Neural progenitor cell (in vitro differentiated cells): Measurements from ENCODE around the gene KRTAP4-12. TPM values are rescaled to one million over a fixed set of nuclear protein-coding genes. Genes with fewer than 3 reads are reported as not detected.

Source experiments
- DNase-seq: peaks from one replicate; pipeline ENCODE4 v3.0.0-alpha.2; 2016; ENCODE audit warnings: low spot score
- H2AFZ ChIP-seq: fragments of 200-600 bp; sonication (generic); replicated peaks from 2 replicates; pipeline ENCODE4 v1.6.1; 2016; ENCODE audit warnings: antibody characterized with exemption
- H3F3A ChIP-seq: fragments of 200-600 bp; sonication (generic); 2 replicates; pipeline ENCODE4 v1.6.1; 2016; ENCODE audit warnings: antibody characterized with exemption, low read depth
- H3K27ac ChIP-seq: fragments of 200-600 bp; sonication (generic); 2 replicates; pipeline ENCODE4 v1.5.1; 2016; ENCODE audit warnings: mild to moderate bottlenecking
- H3K27me3 ChIP-seq: fragments of 200-600 bp; sonication (generic); 2 replicates; pipeline ENCODE4 v1.6.1; 2016; ENCODE audit warnings: mild to moderate bottlenecking, moderate library complexity
- H3K36me3 ChIP-seq: fragments of 200-600 bp; sonication (generic); 2 replicates; pipeline ENCODE4 v1.5.1; 2016
- H3K4me1 ChIP-seq: fragments of 200-600 bp; sonication (generic); 2 replicates; pipeline ENCODE4 v1.6.1; 2016; ENCODE audit warnings: mixed run types
- H3K4me2 ChIP-seq: fragments of 200-600 bp; sonication (generic); 2 replicates; pipeline ENCODE4 v1.6.1; 2016
- H3K4me3 ChIP-seq: fragments of 200-600 bp; sonication (generic); 2 replicates; pipeline ENCODE4 v1.5.1; 2016
- H3K79me2 ChIP-seq: fragments of 200-600 bp; sonication (generic); 2 replicates; pipeline ENCODE4 v1.6.1; 2016; ENCODE audit warnings: low read depth
- H3K9ac ChIP-seq: fragments of 200-600 bp; sonication (generic); 2 replicates; pipeline ENCODE4 v1.6.1; 2016
- H3K9me3 ChIP-seq: fragments of 200-600 bp; sonication (generic); 2 replicates; pipeline ENCODE4 v1.5.1; 2016; ENCODE audit warnings: low read depth
- H4K20me1 ChIP-seq: fragments of 200-600 bp; sonication (generic); 2 replicates; pipeline ENCODE4 v1.6.1; 2016; ENCODE audit warnings: low read depth
- H3K27ac Mint-ChIP-seq: 3 replicates; pipeline ENCODE4 v1.8.0; 2021; ENCODE audit warnings: mixed read lengths
- H3K27me3 Mint-ChIP-seq: 2 replicates; pipeline ENCODE4 v1.8.0; 2022; ENCODE audit warnings: low read depth, mild to moderate bottlenecking, inconsistent platforms, moderate library complexity, mixed read lengths; ENCODE audit not compliant: insufficient read depth
- H3K36me3 Mint-ChIP-seq: 3 replicates; pipeline ENCODE4 v1.8.0; 2021; ENCODE audit warnings: mixed read lengths
- H3K4me1 Mint-ChIP-seq: 3 replicates; pipeline ENCODE4 v1.8.0; 2021; ENCODE audit warnings: mixed read lengths
- H3K4me3 Mint-ChIP-seq: 3 replicates; pipeline ENCODE4 v1.8.0; 2021; ENCODE audit warnings: mild to moderate bottlenecking, moderate library complexity, mixed read lengths
- H3K9me3 Mint-ChIP-seq: 3 replicates; pipeline ENCODE4 v1.8.0; 2020; ENCODE audit warnings: mixed read lengths
- CTCF ChIP-seq: fragments of 200-600 bp; sonication (generic); IDR thresholded peaks from 2 replicates; pipeline ENCODE4 v1.5.1; 2017; ENCODE audit warnings: antibody characterized with exemption, mild to moderate bottlenecking
- EZH2 ChIP-seq: fragments of 200-600 bp; sonication (generic); IDR thresholded peaks from 2 replicates; pipeline ENCODE4 v1.6.1; 2017; ENCODE audit warnings: antibody characterized with exemption, mild to moderate bottlenecking, moderate library complexity
- EZH2phosphoT487 ChIP-seq: fragments of 200-600 bp; sonication (generic); IDR thresholded peaks from 2 replicates; pipeline ENCODE4 v1.6.1; 2017; ENCODE audit warnings: antibody characterized with exemption
- total RNA-seq: library from RNA; depleted of rRNA; stranded (reverse); fragments of >200 nt; gene quantifications from 2 replicates; pipeline ENCODE4 v1.2.3, GENCODE V29; 2015; ENCODE audit warnings: low replicate concordance

Gene KRTAP4-12
- total RNA-seq, 1 donor from 2014 or later, result not detected

GRCh38 chr17:41147531-41148204, 23.7 kb upstream of the KRTAP4-12 start:
- Histone ChIP-seq H3K27me3 (no peaks in the 10 kb centered on the region), H3K27ac (no peak overlapping the region), H3K4me1 (no peaks in the 10 kb centered on the region), H2AFZ (no peak overlapping the region), H3K9me3 (peaks cover 6% of the 10 kb centered on the region), H3K4me2 (no peak overlapping the region), H4K20me1 (no peaks in the 10 kb centered on the region), H3K4me3 (no peak overlapping the region), H3K9ac (no peak overlapping the region), H3K79me2 (no peaks in the 10 kb centered on the region), H3K36me3 (no peaks in the 10 kb centered on the region), H3F3A (no peaks in the 10 kb centered on the region)
- Mint-ChIP-seq H3K27ac (no peak overlapping the region), H3K4me1 (no peaks in the 10 kb centered on the region), H3K27me3 (peaks cover 2% of the 10 kb centered on the region), H3K9me3 (peaks cover 9% of the 10 kb centered on the region), H3K4me3 (no peak overlapping the region), H3K36me3 (no peaks in the 10 kb centered on the region)
- TF ChIP-seq EZH2phosphoT487, result no peak
- no peak for TF ChIP-seq EZH2
- no peak for TF ChIP-seq CTCF
- DNase-seq, result no peak

DNA sequence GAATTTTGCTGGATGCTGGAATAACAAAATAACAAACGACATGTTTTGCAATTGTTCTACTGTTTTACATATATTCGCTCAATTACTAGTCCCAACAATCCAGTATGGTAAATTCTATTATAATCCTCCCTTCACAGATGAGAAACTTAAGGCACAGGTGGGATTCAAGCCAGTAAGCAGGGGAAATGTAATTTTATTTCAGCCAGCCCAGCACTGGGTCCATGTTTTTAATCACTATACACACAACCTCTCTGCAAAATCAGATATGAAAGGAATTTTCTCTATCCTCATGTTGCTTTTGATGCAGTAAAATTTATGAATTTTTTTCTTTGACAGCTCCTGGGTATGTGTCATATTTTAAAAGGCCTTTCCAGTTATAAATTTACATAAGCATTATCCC, 21.3 kb upstream of the KRTAP4-12 start:
- H3K9me3 ChIP-seq, result peaks cover 6% of the 10 kb centered on the region
- Mint-ChIP-seq H3K27me3 (peaks cover 2% of the 10 kb centered on the region), H3K9me3 (peaks cover 16% of the 10 kb centered on the region), H3K4me1 (no peaks in the 10 kb centered on the region), H3K27ac (no peak overlapping the region), H3K36me3 (no peaks in the 10 kb centered on the region), H3K4me3 (no peak overlapping the region)
- H3K36me3 ChIP-seq, result no peaks in the 10 kb centered on the region
- H3K4me2 ChIP-seq, result no peak overlapping the region
- DNase-seq, result no peak
- no peaks in the 10 kb centered on the region for H3F3A ChIP-seq
- no peak overlapping the region for H2AFZ ChIP-seq
- H3K27me3 ChIP-seq, result no peaks in the 10 kb centered on the region
- no peak overlapping the region for H3K27ac ChIP-seq
- H4K20me1 ChIP-seq, result no peaks in the 10 kb centered on the region
- TF ChIP-seq CTCF (no peak), EZH2phosphoT487 (no peak), EZH2 (no peak)
- no peaks in the 10 kb centered on the region for H3K79me2 ChIP-seq
- H3K4me3 ChIP-seq, result no peak overlapping the region
- H3K4me1 ChIP-seq, result no peaks in the 10 kb centered on the region
- H3K9ac ChIP-seq, result no peak overlapping the region

GRCh38 chr17:41144846-41145245, 20.9 kb upstream of the KRTAP4-12 start:
- H3K9me3 Mint-ChIP-seq, result peaks cover 16% of the 10 kb centered on the region
- DNase-seq, result no peak
- TF ChIP-seq EZH2, result no peak
- no peak for TF ChIP-seq CTCF
- TF ChIP-seq EZH2phosphoT487, result no peak
- H3K27ac Mint-ChIP-seq, result no peak overlapping the region
- no peaks in the 10 kb centered on the region for H3K36me3 Mint-ChIP-seq
- no peaks in the 10 kb centered on the region for H3K79me2 ChIP-seq
- no peaks in the 10 kb centered on the region for H3K27me3 ChIP-seq
- peaks cover 6% of the 10 kb centered on the region for H3K9me3 ChIP-seq
- H3K27me3 Mint-ChIP-seq, result peaks cover 2% of the 10 kb centered on the region
- no peak overlapping the region for H3K9ac ChIP-seq
- no peak overlapping the region for H3K4me3 Mint-ChIP-seq
- no peaks in the 10 kb centered on the region for H3K4me1 Mint-ChIP-seq
- H3K36me3 ChIP-seq, result no peaks in the 10 kb centered on the region
- H3K4me1 ChIP-seq, result no peaks in the 10 kb centered on the region
- no peak overlapping the region for H3K4me2 ChIP-seq
- no peaks in the 10 kb centered on the region for H3F3A ChIP-seq
- H3K27ac ChIP-seq, result no peak overlapping the region
- no peaks in the 10 kb centered on the region for H4K20me1 ChIP-seq
- H2AFZ ChIP-seq, result no peak overlapping the region
- no peak overlapping the region for H3K4me3 ChIP-seq
